GM13977 (cell line): ENCODE measurements around the gene PSENEN.

Experiments
- DNase-seq: peaks from one replicate; pipeline ENCODE4 v3.0.0; 2012; ENCODE audit warnings: low spot score
- in situ Hi-C: fragments of 300-500 bp; cut with MboI; formaldehyde crosslinking; loops from one replicate; pipeline ENCODE4 v1.12.0; 2022; ENCODE audit warnings: low sequenced_read_pairs, low pct_unique_long_range_greater_than_20kb, mixed read lengths, inconsistent platforms; ENCODE audit not compliant: unreplicated experiment
- TF ChIP-seq, protein P1 (sequence below): IDR thresholded peaks from 2 replicates; pipeline ENCODE4 v1.5.1; 2012; ENCODE audit warnings: mild to moderate bottlenecking, control low read depth; ENCODE audit not compliant: insufficient read depth; ENCODE audit errors: extremely low read depth, missing control alignments

The PSENEN gene

DNA sequence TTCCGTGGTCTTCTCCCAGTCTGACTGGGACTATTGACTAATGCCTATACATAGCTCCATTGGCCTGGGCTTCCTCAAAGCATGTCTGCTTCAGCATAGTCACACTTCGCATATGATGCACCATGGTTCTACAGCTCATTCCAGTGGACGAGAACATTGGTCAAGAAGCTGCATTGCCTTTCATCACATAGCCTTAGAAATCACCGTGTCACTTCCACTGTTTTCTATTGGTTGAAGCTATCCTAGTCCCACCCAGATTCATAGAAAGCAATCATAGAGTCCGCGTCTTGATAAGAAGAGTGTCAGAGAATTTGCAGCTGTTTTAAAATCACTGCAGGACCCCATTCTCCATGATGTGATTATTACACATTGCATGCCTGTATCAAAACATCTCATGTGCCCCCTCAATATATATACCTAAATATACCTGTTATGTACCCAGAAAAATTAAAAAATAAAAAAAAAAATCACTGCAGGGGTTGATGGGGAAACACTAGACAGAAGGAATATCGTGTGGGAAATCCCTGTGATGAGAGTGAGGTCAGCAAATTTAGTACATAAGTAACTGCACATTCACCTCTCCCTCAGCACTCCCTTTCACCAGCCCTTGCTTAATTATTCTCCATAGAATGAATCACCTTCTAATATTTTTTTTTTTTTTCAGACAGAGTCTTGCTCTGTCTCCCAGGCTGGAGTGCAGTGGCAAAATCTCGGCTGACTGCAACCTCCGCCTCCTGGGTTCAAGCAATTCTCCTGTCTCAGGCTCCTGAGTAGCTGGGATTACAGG, 27.8 kb downstream of the PSENEN start:
- no peak for DNase-seq
- in situ Hi-C loops: no loop called here
- TF ChIP-seq, protein P1, sequence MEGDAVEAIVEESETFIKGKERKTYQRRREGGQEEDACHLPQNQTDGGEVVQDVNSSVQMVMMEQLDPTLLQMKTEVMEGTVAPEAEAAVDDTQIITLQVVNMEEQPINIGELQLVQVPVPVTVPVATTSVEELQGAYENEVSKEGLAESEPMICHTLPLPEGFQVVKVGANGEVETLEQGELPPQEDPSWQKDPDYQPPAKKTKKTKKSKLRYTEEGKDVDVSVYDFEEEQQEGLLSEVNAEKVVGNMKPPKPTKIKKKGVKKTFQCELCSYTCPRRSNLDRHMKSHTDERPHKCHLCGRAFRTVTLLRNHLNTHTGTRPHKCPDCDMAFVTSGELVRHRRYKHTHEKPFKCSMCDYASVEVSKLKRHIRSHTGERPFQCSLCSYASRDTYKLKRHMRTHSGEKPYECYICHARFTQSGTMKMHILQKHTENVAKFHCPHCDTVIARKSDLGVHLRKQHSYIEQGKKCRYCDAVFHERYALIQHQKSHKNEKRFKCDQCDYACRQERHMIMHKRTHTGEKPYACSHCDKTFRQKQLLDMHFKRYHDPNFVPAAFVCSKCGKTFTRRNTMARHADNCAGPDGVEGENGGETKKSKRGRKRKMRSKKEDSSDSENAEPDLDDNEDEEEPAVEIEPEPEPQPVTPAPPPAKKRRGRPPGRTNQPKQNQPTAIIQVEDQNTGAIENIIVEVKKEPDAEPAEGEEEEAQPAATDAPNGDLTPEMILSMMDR: no peak

DNA sequence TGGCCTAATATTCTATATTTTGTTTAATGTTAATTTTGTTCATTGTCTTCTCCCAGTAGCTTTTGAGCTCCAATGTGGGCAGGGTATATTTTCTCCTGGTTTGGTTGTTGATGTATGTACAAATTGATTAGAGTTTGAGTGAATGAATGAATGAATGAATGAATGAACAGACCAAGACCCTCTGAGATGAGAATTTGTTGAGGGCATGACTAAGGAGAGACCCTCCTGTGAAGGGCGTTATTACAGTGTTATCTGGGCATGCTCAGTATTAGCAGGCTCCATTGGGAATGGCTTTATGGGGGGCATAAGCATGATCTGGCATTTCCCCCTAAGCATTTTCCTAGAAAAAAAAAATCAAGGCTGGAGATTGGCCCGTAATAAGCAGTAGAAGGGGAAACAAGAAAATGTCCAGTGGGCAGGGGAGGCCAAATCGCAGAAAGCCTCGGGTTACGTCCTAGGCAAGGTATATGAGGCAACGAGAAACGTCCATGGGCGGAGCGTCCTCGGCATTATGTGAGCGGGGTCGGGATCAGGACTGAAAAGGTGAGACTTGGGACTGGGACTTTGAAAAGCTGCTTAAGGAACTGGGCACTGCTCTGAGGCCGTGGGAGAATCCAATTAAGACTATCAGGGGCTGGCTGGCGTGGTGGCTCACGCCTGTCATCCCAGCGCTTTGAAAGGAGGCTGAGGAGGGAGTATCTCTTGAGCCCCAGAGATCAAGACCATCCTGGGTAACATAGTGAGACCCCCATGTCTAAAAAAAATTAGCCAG, 29.0 kb downstream of the PSENEN start:
- TF ChIP-seq, protein P1: no peak
- DNase-seq: no peak
- in situ Hi-C loops: no loop called here

DNA sequence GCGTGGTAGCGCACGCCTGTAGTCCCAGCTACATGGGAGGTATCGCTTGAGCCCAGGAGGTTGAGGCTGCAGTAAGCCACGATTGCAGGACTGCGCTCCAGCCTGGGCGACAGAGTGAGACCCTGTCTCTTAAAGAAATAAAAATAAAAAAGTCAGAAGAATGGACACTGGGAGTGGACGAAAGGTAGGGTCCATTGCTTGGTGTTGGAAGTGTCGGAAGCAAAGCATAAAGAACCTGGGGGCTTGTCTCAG, 29.5 kb downstream of the PSENEN start:
- in situ Hi-C loops: no loop called here
- no peak for DNase-seq
- TF ChIP-seq, protein P1: no peak

DNA sequence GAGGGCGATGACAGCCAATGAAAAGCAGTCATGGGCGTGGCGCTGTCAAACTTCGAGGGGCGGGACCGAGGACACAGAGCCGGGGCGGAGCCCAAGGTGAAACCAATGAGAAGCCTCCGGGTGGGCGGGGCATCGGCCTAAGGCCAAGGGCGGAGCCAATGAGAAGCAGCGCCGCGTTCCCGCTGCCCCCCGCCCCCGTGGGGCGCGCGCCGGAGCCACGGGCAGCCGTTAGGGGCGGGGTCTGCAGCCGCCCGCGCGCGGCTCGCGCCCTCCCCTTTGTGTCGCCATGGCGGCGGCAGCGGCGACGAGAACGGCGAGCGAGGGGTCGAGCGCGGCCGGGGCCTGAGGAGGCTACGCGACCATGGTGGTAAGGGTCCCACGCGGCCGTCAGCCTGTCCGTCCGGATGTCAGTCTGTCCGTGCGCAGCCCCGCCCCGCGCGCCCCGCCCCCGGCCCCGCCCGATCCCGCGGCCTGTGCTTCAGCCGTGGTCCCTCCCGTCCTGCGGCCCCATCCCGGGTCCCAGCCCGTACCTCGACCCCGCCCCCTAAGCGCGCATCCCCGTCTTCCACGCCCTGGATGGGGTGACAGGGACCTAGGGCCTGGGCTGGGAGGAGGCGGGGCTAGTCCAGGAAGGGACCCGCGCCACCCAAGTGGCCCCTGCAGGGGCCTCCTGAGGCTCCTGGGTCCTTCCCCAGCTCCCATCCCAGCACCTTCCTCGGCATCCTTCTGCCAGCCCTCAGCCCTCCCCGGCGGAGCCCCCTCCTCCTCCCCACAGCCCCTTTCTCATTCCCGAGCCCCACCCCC, 30.0 kb downstream of the PSENEN start, which contains the start of gene ARHGAP33:
TSS of gene ARHGAP33 (plus strand) at position 267 of the 804 bp plus-strand sequence. CDS start at position 362, 95 bp downstream.
- DNase-seq: peak; percentile 100
- in situ Hi-C loops: no loop called here
- TF ChIP-seq, protein P1: no peak

- DNase-seq: no peak
- in situ Hi-C loops: no loop called here
- TF ChIP-seq, protein P1: no peak
Observed at GRCh38 chr19:35776102-35776788, 30.8 kb downstream of the PSENEN start.
